Measurements from ENCODE around the gene ACO1.

ACO1 gene

DNA sequence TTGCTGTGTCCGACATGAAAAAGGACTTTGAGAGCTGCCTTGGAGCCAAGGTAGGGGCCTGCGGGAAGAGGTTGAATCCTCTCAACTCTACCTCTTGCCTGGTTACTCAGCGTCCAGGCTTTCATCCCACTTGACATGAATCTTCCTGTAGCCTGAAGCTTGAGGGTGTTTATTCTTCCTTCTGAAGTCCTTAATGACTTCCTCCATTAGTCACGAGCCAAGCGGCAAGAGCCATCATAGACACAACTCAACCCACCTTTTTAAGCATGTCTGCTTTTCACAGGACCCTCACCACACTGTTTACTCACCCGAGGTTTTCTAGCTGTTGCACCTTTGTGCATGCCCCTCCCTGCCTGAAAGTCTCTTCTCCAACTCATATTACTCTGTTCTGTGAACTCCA is 40.2 kb downstream of the ACO1 start:
- no peak for DNase-seq

- DNase-seq = no peak
Observed at GRCh38 chr9:32426278-32426939, 42.0 kb downstream of the ACO1 start.

- DNase-seq = no peak
Observed at GRCh38 chr9:32427111-32427873, 42.8 kb downstream of the ACO1 start.

GRCh38 chr9:32430720-32431119 is 46.3 kb downstream of the ACO1 start:
- no peak for DNase-seq

- no peak for DNase-seq
Observed at GRCh38 chr9:32431196-32431595, 46.8 kb downstream of the ACO1 start.

DNA sequence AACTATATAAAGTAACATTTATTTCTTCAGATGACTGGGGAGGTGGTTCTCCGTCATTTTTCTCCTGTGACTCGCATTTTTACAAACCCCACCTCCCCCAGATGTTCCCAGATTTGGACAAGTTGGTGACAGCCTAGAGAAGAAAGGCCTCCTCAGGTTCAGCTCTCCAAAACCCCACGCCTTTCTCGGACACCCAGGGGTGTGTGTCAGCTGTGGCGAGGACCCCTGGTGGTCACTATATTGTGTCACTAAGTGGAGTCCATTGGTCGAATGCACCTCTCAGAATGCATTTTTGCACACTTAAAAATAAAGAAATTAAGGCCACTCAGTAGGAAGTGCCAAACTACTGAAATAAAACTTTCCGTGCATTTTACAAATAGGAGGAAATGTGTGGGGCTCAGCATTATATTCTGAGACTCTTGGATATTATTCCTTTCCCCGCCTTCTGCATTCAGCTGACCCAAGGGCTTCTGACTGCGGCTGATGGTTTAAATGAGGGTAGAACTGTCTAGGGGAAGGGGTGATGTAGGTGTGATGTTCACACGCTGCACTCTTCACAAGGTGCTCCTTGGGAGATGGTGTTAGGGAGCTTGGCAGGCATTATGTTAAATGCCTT is 47.6 kb downstream of the ACO1 start:
- no peak for DNase-seq

GRCh38 chr9:32434892-32435291 is 50.4 kb downstream of the ACO1 start:
- DNase-seq = no peak

DNA sequence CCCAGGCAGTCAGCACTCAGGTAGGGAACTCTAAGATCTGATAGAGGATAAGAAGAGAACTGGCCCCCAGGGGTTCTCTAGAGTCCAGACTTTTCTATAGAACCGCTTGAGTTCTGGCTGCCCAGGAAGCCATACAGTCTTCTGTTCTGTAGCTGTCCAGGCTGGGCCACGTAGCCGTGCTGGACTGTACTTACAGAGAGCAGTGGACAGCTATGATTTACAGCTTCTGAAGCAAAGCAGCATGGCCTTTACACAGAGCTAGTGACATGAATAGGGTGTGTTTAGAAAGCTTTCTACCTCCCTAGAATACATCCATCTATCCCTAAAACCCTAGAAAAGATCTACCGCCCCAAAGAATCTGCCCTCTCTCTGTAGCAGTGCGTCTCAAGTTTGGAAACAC is 57.2 kb downstream of the ACO1 start:
- DNase-seq = no peak

DNA sequence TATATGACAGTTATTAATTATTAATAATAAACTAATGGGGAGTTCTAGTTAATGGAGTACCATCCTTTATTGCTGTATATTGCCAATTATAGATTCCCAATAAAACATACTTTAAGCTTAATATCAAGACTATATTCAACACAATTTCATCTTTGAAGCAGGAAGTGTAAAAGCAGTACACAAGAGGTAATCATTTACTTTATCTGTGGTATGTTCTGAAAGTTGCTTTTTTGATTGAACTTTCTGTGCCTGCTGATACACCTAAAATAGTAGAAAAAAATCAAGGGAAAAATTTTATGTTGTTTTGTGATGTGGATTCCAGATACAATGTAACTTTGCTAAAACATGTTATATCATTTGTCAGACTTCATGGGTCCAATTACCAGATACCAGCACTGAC is 58.0 kb downstream of the ACO1 start:
- DNase-seq = no peak

DNA sequence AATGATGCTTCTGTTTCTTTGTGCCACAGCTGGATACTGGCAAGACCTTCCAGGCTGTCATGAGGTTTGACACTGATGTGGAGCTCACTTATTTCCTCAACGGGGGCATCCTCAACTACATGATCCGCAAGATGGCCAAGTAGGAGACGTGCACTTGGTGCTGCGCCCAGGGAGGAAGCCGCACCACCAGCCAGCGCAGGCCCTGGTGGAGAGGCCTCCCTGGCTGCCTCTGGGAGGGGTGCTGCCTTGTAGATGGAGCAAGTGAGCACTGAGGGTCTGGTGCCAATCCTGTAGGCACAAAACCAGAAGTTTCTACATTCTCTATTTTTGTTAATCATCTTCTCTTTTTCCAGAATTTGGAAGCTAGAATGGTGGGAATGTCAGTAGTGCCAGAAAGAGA is 65.5 kb downstream of the ACO1 start:
- no peak for DNase-seq

DNA sequence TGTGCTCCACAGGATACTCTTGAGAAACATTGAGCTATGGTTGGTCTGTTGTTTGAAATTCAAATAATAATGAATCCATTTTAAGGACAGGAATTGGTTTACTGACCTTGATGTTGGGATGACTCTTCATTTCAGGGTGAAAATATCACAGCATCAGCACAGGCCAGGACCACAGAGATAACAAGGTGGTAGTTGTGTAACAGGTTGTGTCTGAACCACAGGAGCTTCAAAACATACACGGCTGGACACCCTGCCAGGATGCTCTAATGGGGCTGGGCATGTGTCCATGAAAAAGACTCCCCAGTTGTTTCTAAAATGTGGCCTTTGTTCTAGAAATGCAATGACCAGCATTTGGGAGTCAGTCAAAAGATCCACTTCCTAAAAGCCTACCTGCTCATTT is 69.8 kb downstream of the ACO1 start:
- no peak for DNase-seq

DNA sequence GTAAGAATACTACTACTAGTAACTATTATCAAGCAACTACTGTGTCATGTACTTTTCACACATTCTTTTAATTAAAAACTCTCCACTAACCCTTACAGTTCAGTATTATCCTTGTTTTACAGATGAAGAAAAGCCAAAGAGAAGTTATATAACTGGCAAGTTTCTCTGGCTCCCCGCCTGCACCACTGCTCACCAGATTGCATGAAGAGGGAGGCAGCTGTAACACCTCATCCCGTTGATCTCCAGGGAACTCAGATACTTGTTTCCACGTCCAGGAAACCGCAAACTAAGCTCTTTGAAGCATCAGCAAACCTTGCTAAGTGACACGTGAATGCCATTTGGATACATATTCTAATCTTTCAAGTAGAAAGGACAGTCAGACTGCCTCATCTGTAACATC is 71.3 kb downstream of the ACO1 start:
- no peak for DNase-seq

DNA sequence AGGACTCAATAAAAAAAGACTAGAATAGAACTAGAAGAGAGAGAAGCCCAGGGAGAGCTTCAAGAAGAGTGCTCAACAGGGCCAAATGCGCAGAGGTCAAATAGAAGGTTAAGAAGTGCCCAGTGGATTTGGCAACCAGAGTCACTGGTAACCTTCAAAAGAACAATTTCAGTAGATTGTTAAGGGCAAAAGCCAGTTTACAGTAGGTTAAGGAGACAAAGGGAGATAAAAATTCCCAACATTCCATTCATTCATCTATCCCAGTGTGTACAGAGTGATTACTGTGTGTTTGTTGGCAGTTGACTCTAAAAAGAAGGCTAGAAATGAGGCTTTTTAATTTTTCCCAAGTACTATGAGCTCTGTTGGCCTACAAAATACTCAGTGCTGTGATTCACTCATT is 72.1 kb downstream of the ACO1 start:
- no peak for DNase-seq

- DNase-seq = no peak
Observed at GRCh38 chr9:32463500-32464293, 79.3 kb downstream of the ACO1 start.

GRCh38 chr9:32468740-32469139 is 84.3 kb downstream of the ACO1 start:
- no peak for DNase-seq

DNA sequence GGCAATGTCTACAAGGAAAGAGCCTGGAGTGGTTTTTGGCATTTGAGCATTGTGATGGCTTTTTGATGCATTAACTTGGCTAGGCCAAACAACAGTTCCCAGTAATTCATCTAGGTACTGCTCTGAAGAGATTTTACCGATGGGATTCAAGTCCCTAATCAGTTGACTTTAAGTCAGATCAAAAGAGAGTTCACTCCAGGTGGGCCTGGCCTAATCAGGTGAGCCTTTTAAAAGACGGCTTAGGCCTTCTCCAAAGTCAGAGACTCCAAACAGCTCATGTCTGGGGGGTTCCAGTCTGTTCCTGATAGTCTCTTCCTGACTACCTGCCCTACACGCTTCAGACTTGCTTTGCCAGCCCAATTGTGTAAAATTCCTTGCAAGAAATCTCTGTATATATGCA is 87.9 kb downstream of the ACO1 start:
- DNase-seq = no peak

- no peak for DNase-seq
Observed at GRCh38 chr9:32483343-32483742, 98.9 kb downstream of the ACO1 start.

- DNase-seq = no peak
Observed at GRCh38 chr9:32486839-32487562, 102.6 kb downstream of the ACO1 start.

- no peak for DNase-seq
Observed at GRCh38 chr9:32487981-32488380, 103.5 kb downstream of the ACO1 start.

GRCh38 chr9:32490601-32491000 is 106.2 kb downstream of the ACO1 start:
- DNase-seq = no peak

DNA sequence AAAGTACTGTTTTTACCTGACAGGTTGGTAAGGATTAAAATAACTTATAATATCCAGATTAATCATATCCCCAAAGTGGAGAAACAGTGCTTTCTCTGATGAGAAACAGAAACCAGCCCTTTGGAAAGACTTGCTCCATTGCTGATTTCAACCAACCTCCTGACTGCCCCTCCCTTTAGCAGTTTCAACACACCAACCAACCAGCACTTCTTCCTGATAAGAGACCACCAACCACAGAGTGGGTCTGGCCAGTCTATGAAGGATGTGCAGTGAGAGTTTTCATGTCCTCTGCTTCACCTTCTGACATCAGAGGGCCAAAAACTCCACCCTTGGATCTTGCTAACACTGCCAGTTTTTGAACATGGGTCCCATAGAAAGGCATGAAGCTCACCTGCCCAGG is 113.5 kb downstream of the ACO1 start:
- DNase-seq = no peak

DNA sequence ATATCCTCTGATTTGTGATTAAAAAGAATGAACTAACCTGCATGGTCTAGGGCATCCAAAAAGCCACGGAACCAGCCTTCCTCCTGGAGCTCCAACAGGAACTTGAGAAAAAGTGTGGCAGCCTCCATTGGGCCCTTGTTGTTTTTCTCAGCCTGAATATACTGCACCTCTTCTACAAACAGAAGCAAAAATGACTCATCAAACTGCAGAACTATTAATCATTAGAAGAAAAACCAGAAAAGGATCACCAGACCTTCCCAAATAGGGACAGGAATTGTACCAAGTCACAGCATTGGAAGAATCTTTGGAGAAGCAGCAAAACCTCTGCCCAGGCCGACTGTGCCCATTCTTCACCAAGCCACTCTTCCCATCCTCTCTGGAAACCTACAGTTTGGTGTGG is 116.3 kb downstream of the ACO1 start:
- DNase-seq = no peak

GRCh38 chr9:32501868-32502267 is 117.4 kb downstream of the ACO1 start:
- DNase-seq = no peak
